Measurements from ENCODE around the gene ZBTB45.

ZBTB45 gene

GRCh38 chr19:58519355-58520256, at the start of gene ZBTB45:
ZBTB45 (minus strand) TSS chr19:58519810; CDS start chr19:58517673, 2,137 bp downstream.
- peak; percentile 96 for DNase-seq

- no peak for DNase-seq
These were observed 49.0 kb upstream of the ZBTB45 start for GRCh38 chr19:58568453-58569130.

DNA sequence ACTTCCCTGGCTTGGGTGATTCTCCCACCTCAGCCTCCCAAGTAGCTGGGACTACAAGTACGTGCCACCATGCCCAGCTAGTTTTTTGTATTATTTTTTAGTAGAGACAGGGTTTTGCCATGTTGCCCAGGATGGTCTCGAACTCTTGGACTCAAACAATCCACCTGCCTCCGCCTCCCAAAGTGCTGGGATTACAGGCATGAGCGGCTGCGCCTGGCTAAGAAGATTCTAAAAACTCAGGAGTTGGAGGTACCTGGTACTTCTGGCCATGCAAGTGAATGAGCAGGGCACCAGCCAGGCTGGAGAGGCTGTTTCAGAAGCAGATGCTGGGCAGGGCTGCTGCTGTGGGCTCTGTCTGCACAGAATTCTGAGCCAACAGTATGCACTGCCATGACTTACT, 47.4 kb upstream of the ZBTB45 start:
- DNase-seq = no peak

DNA sequence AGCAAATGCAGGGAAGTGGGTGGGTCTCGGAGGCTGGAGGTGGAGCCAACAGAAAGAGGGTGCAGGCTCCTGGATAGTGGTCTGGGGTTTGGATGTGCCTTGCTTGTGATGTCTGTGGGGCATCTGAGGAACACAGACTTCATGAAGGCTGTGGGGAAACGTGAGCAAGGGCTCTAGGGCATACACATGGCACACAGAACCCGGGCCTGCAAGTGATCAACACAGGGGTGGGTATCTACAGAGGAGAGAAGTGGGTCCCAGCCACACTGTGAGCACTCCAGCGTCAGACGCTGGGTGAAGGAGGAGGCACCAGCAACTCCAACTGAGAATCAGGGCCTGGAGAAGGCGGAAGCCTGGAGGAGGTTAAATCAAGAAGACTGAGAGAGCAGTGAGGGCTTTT, 44.2 kb upstream of the ZBTB45 start:
- no peak for DNase-seq

- DNase-seq = no peak
These were observed 43.5 kb upstream of the ZBTB45 start for GRCh38 chr19:58563034-58563573.

- DNase-seq = no peak
These were observed 42.8 kb upstream of the ZBTB45 start for GRCh38 chr19:58562122-58563033.

- no peak for DNase-seq
These were observed 41.9 kb upstream of the ZBTB45 start for GRCh38 chr19:58561373-58562121.

DNA sequence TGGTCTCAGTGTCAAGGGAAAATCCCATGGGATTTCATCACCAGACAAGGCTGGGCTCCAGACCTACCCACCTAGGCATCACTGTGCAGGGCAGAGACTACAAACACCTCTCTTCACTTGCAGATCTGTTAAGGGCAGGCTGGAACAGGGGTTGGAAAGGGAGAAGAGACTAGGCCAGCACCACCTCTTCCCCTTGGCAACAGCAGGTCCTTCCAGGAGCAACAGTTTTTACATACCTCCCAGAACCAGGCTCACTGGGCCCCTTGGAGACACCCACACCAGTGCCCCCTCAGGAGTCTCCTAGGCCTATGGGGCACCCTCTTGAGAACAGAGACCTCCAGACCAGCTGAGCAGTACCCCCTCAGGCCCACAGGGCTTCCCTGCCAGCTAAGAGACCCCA, 41.3 kb upstream of the ZBTB45 start:
- no peak for DNase-seq

- DNase-seq = no peak
These were observed 40.6 kb upstream of the ZBTB45 start for GRCh38 chr19:58560007-58560887.

DNA sequence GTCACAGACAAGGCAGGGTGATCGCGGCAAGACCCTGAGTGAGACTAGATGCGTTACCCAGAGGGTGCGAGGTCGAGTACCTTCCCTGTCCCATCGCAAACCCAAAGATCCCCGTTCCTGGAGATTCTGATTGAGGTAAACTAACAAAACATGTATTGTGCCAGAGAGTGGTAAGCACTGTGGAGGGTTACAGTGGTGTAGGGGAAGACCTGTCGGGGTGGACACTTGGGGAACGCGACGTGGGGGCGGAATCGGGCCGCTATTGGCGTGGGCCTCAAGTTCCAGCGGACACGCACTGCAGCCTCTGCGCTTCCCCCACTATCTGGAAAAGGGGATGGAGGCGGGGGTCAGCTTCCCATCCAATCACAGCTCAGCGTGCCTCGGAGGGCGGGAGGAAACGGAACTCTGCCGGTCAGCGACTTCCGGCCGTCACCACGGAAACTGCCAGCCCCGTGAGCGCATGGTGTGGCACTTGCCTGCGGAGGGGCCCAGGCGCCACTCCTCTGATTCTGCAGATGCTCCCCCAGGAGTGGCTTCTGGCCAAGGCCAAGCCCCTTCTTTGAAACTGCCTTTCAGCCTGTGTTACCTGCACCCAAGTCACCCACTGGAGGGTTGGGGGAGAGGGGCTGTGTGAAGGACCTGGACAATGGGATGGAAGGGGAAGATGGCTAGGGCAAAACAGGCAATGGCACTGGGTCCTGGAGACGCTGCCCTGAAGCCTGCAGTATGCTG, 39.8 kb upstream of the ZBTB45 start:
- no peak for DNase-seq

DNA sequence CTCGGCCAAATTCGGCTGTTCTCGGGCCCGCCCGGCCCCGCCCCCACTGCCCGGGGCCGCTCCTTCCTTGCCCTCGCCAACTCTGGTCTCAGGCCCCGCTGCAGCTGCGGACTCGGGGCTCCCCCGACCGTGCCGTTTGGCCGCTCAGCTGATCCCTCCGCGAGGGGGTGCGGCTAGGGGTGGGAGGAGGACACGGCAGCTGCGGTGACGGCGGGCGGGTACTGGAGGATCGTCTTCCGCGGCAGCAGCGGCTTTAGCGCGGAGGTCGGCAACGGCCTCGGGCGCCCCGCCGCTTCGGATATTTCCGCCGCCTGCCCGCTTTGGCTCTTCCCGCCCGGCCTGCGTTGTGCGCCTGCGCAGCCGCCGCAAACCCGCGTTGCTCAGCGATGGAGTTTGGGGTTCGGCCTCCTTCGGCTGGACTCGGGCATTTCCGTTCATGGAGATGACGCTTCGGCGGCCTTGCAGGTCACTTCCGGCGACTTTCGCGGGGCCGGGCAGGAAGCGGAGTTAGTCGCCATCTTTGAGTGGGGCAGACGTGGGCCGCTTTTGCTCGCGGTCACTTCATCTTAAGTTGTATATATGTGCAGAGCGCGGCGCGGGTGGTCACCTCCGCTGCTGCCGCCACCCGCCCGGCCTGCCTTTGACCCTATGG, 39.1 kb upstream of the ZBTB45 start:
- no peak for DNase-seq

GRCh38 chr19:58558066-58558622, 38.5 kb upstream of the ZBTB45 start, which contains the start of gene UBE2M:
UBE2M (minus strand) TSS chr19:58558611; CDS start chr19:58558381, 230 bp downstream.
- no peak for DNase-seq

DNA sequence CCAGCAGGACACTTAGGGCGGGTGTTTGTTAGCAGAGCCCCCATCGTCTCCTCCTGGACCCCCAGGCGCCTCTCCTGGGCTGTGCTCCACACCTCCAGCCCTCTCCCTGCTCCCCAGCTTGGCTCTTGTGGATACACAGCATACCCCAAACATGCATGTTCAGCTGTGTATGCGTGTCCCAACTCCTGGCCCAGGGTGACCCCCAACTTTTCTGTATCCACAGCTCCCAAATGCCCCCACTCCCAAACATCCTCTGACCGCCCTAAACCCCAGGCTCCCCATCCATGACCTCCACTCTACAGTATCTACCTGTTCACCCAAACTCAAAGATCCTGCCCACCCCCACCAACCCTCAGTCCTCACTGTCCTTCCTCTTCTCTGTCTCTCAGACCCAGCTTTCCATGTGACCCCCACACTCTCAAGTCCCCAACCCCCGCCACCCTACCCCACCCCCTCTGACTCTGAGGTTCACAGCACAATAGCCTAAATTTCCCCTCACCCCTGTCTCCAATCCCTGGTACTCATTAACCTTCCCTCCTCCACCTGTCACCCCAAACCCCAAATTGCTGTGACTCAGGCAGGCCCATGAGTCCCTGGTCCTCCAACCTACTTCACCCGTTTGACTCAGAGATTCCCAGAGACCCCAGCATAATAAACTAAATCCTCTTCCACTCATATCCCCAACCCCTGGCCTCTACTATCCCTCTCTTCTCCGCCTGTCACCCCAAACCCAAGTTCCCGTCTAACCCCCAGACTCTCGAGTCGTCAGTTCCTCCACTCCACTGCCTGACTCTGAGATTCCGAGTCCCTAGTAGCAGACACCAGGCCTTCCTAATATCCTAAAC, 37.8 kb upstream of the ZBTB45 start:
- no peak for DNase-seq

GRCh38 chr19:58556622-58557220, 37.1 kb upstream of the ZBTB45 start:
- DNase-seq = no peak

- no peak for DNase-seq
These were observed 36.5 kb upstream of the ZBTB45 start for GRCh38 chr19:58555920-58556621.

GRCh38 chr19:58555369-58555885, 35.8 kb upstream of the ZBTB45 start:
- DNase-seq = no peak
